LNCaP clone FGC (cell line): ENCODE data around the gene NLN.
"Not testable (repeated sequence)": the region's sequence is repeated elsewhere in the genome, so short reads cannot be mapped to it uniquely, and the experiment has no call there.

Experiments
- DNase-seq: peaks from one replicate; pipeline ENCODE4 v3.0.0-alpha.2; 2011; ENCODE audit warnings: low read depth
- H3K4me3 ChIP-seq: 2 replicates; pipeline ENCODE4 v1.5.1; 2011; ENCODE audit warnings: mild to moderate bottlenecking, low read depth, low read length, control low read depth
- CTCF ChIP-seq: IDR thresholded peaks from 2 replicates; pipeline ENCODE4 v1.5.1; 2012; ENCODE audit warnings: mild to moderate bottlenecking; ENCODE audit not compliant: control insufficient read depth, insufficient read depth; ENCODE audit errors: extremely low read depth

The NLN gene

DNA sequence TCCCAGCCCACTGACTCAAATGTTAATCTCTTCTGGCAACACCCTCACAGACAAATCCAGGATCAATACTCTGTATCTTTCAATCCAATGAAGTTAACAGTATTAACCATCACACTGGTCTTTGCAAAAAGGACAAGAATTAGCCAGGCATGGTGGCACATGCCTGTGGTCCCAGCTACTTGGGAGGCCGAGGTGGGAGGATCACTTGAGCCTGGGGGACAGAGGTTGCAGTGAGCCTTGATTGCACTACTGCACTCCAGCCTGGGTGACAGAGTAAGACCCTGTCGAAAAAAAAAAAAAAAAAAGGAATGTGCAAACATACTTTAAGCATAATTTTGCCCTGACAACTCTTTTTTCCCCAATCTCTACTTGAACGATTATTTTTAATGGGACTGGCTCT is 146.5 kb downstream of the NLN start:
- no peak overlapping the region for H3K4me3 ChIP-seq
- DNase-seq, result no peak
- no peak for TF ChIP-seq CTCF

- DNase-seq, result no peak
- no peak for TF ChIP-seq CTCF
- H3K4me3 ChIP-seq, result no peak overlapping the region
These were observed 149.2 kb downstream of the NLN start for GRCh38 chr5:65871182-65871581.

GRCh38 chr5:65871776-65872175 is 149.8 kb downstream of the NLN start:
- H3K4me3 ChIP-seq, DNase-seq: not testable (repeated sequence)

DNA sequence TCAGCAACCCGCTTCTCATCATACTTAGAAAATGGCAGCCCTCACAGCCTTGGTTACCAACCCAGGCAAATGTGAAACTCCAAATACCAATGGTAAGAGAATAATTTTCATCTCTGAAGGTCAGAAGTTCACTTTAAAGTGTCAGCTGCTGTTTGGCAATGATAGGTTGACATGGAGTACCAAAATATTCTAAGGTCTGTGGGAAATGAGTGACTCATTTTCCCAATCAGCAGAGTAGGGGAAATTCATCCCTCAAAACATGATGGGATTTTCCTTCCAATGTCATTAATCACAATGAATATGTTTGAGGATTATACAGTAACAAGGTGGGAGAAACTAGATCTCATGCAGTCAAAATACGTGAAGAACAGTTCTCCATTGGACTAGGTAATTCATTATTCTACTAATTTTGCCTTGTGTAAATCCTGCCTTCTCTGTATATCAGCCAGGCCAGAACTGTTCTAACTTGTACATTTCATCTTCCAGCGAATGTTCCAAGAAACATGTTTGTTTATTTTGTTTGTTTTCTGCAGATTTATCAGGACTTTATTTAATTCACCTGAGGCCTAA is 151.3 kb downstream of the NLN start:
- DNase-seq, result peak; percentile 32
- no peak overlapping the region for H3K4me3 ChIP-seq
- no peak for TF ChIP-seq CTCF

DNA sequence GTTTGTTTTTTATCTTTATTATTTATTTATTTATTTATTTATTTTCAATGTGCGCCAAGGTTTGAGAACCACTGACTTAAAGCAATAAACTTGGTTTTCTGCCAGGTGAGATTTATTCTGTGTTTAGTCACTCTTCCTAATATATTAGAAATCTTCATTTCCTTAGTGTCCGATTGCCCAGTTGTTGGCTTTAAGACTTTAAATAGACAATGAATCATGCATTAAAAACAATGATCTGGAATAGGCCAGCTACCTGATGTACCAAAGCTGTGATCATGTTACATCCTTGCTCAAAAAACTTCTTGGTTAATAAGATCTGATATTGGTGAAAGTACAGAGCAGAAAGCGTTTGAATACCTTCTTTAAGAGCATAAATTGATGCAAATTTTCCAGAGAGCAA is 152.2 kb downstream of the NLN start:
- no peak overlapping the region for H3K4me3 ChIP-seq
- peak; percentile 44 for DNase-seq
- no peak for TF ChIP-seq CTCF

GRCh38 chr5:65876496-65876895 is 154.5 kb downstream of the NLN start:
- H3K4me3 ChIP-seq, result no peak overlapping the region
- no peak for TF ChIP-seq CTCF
- DNase-seq, result no peak

DNA sequence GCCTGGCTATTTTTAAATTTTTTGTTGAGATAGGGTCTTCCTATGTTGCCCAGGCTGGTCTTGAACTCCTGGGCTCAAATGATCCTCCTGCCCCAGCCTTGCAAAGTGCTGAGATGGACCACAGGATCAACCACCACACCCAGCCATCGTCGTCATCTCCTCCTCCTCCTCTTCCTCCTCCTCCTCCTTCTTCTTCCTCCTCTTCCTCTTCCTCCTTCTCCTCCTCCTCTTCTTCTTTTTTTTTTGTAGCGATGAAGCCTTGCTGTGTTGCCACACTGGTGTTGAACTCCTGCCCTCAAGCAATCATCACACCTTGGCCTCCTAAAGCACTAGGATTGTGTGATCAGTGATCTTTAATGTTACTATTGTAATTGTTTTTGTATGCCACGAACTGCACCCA is 155.0 kb downstream of the NLN start:
- no peak for TF ChIP-seq CTCF
- DNase-seq, result no peak
- no peak overlapping the region for H3K4me3 ChIP-seq
